Measurements from ENCODE around the gene ALDH16A1.

Gene ALDH16A1

DNA sequence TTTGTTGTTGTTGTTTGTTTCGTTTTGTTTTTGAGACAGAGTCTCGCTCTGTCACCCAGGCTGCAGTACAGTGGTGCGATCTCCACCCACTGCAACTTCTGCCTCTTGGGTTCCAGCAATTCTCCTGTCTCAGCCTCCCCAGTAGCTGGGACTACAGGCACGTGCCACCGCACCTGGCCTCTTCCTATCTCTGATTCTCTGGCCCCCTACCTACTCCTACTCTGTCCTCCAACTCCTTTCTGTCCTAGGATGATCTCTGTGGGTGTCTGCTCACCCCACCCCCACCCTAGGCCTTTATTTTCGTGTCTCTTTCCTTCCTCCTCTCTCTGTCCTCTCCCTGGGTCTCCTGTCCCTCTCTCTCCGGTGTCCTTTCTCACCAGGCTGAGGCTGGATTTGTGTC, 2.6 kb upstream of the ALDH16A1 start:
- Histone ChIP-seq H3K4me3 (replicated peaks; ENCODE audit: insufficient read depth, low read length) (peak overlapping the region; percentile 78), H3K27ac (replicated peaks) (peak overlapping the region; percentile 86), H3K27me3 (ENCODE audit: insufficient read depth, poor library complexity, severe bottlenecking) (no peaks in the 10 kb centered on the region)
- DNase-seq (ENCODE audit: low read depth in 1 of 2, low spot score in 1 of 2), result no peak
- no peak for TF ChIP-seq GABPA (IDR thresholded peaks at IDR 0.05; ENCODE audit: low read depth)
- TF ChIP-seq REST (IDR thresholded peaks at IDR 0.05; ENCODE audit: insufficient replicate concordance, low read depth), result no peak
- no peak for TF ChIP-seq CTCF (IDR thresholded peaks at IDR 0.05; ENCODE audit: insufficient read depth, low read length)
- no peak for TF ChIP-seq POLR2AphosphoS5 (IDR thresholded peaks at IDR 0.05; ENCODE audit: low read depth)
- no peak for TF ChIP-seq SPI1 (IDR thresholded peaks at IDR 0.05; ENCODE audit: borderline replicate concordance, low read depth)

DNA sequence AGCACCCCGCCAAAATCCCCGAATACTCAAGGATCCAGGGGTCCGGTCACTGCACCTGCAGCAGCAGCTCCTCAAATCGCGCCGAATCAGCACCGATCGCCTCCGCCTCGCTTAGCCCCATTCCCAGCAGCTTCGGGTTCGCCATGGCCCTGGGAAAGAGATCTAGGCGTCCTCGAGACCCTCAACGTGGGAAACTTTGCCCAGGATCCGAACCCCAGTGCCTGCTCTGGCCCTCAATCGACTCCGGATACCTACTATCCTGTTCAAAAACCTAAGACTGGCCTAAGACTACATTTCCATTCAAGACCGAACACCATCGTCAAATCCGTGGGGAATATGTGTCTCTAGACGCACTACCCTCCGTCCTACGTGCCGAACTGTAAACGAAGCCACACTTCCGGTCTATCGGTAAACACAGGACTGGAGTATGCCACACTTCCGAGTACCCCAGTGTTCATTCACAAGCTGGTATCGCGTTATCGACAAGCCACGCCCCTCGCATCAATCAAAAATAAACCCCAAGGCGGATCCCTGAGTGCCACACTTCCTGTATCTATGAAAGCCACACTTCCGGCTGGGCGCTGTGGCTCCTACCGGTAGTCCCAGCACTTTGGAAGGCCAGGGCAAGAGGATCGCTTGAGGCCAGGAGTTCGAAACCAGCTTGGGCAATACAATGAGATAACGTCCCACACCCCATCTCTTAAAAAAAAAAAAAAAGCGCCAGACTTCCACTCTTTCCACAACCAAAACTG, 1.4 kb upstream of the ALDH16A1 start, which contains the start of gene PIH1D1:
Gene PIH1D1, minus strand, starts transcription at position 385 of the 752 bp plus-strand sequence. Its CDS starts 240 bp downstream, at position 145.
- TF ChIP-seq POLR2AphosphoS5 (IDR thresholded peaks at IDR 0.05; ENCODE audit: low read depth) (peak; percentile 98), GABPA (IDR thresholded peaks at IDR 0.05; ENCODE audit: low read depth) (peak; percentile 91), REST (IDR thresholded peaks at IDR 0.05; ENCODE audit: insufficient replicate concordance, low read depth) (no peak), CTCF (IDR thresholded peaks at IDR 0.05; ENCODE audit: insufficient read depth, low read length) (no peak), SPI1 (IDR thresholded peaks at IDR 0.05; ENCODE audit: borderline replicate concordance, low read depth) (peak; percentile 78; the same call in 1 of the 2 replicates)
- peak; percentile 100 for DNase-seq (ENCODE audit: low read depth in 1 of 2, low spot score in 1 of 2)
- Histone ChIP-seq H3K4me3 (replicated peaks; ENCODE audit: insufficient read depth, low read length) (peak within 1 kb of the TSS; percentile 78), H3K27ac (replicated peaks) (peak within 1 kb of the TSS; percentile 97), H3K27me3 (ENCODE audit: insufficient read depth, poor library complexity, severe bottlenecking) (no peaks in the 10 kb centered on the region)

DNA sequence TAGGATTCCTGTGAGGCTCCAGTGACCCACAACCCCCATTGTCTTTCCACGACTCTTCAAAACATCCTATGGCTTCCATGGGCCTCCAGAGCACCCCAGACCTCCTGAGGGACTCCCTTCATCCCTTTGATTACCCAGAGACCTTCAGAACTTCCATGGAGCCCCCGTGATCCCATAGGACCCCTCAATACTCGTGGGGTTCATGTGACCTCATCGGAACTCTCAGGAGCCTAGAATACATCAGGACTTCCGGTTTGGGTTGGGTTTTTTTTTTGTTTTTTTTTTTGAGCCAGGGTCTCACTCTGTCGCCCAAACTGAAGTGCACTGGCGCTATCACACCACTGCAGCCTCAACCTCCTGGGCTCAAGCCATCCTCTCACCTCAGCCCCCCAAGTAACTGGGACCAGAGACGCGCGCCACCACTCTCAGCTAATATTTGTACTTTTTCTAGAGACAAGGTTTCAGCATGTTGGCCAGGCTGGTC, 774 bp downstream of the ALDH16A1 start:
- no peaks in the 10 kb centered on the region for H3K27me3 ChIP-seq (ENCODE audit: insufficient read depth, poor library complexity, severe bottlenecking)
- peak overlapping the region; percentile 97 for H3K27ac ChIP-seq (replicated peaks)
- H3K4me3 ChIP-seq (replicated peaks; ENCODE audit: insufficient read depth, low read length), result peak overlapping the region; percentile 71
- DNase-seq (ENCODE audit: low read depth in 1 of 2, low spot score in 1 of 2), result peak in 1 of 2 experiments; percentile 67
- no peak for TF ChIP-seq GABPA (IDR thresholded peaks at IDR 0.05; ENCODE audit: low read depth)
- TF ChIP-seq SPI1 (IDR thresholded peaks at IDR 0.05; ENCODE audit: borderline replicate concordance, low read depth), result no peak
- TF ChIP-seq REST (IDR thresholded peaks at IDR 0.05; ENCODE audit: insufficient replicate concordance, low read depth), result no peak
- no peak for TF ChIP-seq CTCF (IDR thresholded peaks at IDR 0.05; ENCODE audit: insufficient read depth, low read length)
- no peak for TF ChIP-seq POLR2AphosphoS5 (IDR thresholded peaks at IDR 0.05; ENCODE audit: low read depth)

Data from HL-60 (cell line).